ENCODE results near the gene OTOF. TPM values are rescaled to one million over a fixed set of nuclear protein-coding genes. Genes with fewer than 3 reads are reported as not detected.
A peak's percentile ranks its signal among the peaks of the same experiment; 100 is the strongest.

OTOF gene
- total RNA-seq, 1 donor from 2014 or later: not detected

DNA sequence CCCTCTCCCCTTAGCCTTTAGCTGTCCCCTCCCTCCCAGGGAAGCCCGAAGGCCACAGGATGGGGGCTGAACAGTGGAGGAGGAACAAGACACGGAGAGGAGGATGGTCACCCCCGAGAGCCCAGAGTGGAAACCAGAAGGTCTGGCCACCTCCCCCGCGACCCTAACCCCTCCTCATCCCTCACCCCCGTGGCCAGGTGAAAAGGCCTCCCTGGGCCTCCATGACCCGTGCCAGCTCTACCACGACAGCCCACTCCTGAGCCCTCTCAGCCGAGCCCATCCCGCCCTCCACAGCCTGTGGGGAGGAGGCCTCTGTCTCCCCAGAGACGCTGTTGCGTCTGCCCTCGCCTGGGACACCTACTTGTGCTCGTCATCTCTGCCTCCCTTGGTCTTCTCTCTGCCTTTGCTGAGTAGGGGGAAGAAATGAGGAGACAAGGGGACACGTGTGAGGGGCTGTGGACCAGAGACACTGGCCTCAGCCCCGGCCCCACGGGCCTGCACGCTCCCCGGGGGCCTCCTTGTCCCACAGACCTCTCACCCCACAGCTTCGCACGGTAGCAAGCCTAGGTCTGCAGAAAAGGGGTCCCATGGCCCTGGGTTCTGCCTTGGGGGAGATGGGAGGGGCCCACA, 32.5 kb upstream of the OTOF start:
- Histone ChIP-seq H3K36me3 (ENCODE audit: control insufficient read depth, insufficient read depth, low read length) (no peaks in the 10 kb centered on the region), H3K27me3 (ENCODE audit: control insufficient read depth, insufficient read depth, low read length) (peaks cover 13% of the 10 kb centered on the region), H3K4me3 (ENCODE audit: low read depth, low read length) (no peak overlapping the region)

GRCh38 chr2:26509141-26509540, 31.2 kb upstream of the OTOF start:
- TF ChIP-seq, protein P1, sequence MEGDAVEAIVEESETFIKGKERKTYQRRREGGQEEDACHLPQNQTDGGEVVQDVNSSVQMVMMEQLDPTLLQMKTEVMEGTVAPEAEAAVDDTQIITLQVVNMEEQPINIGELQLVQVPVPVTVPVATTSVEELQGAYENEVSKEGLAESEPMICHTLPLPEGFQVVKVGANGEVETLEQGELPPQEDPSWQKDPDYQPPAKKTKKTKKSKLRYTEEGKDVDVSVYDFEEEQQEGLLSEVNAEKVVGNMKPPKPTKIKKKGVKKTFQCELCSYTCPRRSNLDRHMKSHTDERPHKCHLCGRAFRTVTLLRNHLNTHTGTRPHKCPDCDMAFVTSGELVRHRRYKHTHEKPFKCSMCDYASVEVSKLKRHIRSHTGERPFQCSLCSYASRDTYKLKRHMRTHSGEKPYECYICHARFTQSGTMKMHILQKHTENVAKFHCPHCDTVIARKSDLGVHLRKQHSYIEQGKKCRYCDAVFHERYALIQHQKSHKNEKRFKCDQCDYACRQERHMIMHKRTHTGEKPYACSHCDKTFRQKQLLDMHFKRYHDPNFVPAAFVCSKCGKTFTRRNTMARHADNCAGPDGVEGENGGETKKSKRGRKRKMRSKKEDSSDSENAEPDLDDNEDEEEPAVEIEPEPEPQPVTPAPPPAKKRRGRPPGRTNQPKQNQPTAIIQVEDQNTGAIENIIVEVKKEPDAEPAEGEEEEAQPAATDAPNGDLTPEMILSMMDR (IDR thresholded peaks at IDR 0.05; ENCODE audit: insufficient read depth, low read length, poor library complexity, severe bottlenecking): no peak
- H3K27me3 ChIP-seq (ENCODE audit: control insufficient read depth, insufficient read depth, low read length): peaks cover 15% of the 10 kb centered on the region
- no peaks in the 10 kb centered on the region for H3K36me3 ChIP-seq (ENCODE audit: control insufficient read depth, insufficient read depth, low read length)
- H3K4me3 ChIP-seq (ENCODE audit: low read depth, low read length): no peak overlapping the region
- DNase-seq (ENCODE audit: low read depth): no peak

More for the DNA sequence above, 32.5 kb upstream of the OTOF start:
- TF ChIP-seq, protein P1 (IDR thresholded peaks at IDR 0.05; ENCODE audit: insufficient read depth, low read length, poor library complexity, severe bottlenecking): no peak
- no peak for DNase-seq (ENCODE audit: low read depth)

DNA sequence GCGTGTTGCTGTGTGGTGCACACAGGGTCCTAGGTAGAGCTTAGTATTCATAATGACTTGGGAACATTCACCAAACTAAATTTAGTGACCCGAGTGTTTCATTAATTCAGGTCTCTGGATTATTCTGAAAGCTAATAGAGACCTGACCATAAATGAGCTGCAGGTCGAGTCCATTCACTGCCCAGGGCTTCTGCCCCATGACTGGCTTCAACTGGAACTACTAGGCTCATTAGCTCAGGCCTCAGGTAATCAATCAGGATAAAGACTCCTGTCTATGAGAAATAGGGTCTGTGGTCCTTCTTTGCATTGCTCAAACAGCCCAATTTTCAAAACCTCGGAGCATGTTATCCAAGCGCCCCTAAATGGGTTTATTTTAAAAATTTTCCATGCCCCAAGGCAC, 30.0 kb upstream of the OTOF start:
- no peak overlapping the region for H3K4me3 ChIP-seq (ENCODE audit: low read depth, low read length)
- no peaks in the 10 kb centered on the region for H3K36me3 ChIP-seq (ENCODE audit: control insufficient read depth, insufficient read depth, low read length)
- peaks cover 17% of the 10 kb centered on the region for H3K27me3 ChIP-seq (ENCODE audit: control insufficient read depth, insufficient read depth, low read length)
- TF ChIP-seq, protein P1 (IDR thresholded peaks at IDR 0.05; ENCODE audit: insufficient read depth, low read length, poor library complexity, severe bottlenecking): no peak
- DNase-seq (ENCODE audit: low read depth): no peak

GRCh38 chr2:26507088-26507487, 29.2 kb upstream of the OTOF start:
- H3K27me3 ChIP-seq (ENCODE audit: control insufficient read depth, insufficient read depth, low read length): peaks cover 17% of the 10 kb centered on the region
- no peak for DNase-seq (ENCODE audit: low read depth)
- no peaks in the 10 kb centered on the region for H3K36me3 ChIP-seq (ENCODE audit: control insufficient read depth, insufficient read depth, low read length)
- TF ChIP-seq, protein P1 (IDR thresholded peaks at IDR 0.05; ENCODE audit: insufficient read depth, low read length, poor library complexity, severe bottlenecking): no peak
- no peak overlapping the region for H3K4me3 ChIP-seq (ENCODE audit: low read depth, low read length)

- TF ChIP-seq, protein P1 (IDR thresholded peaks at IDR 0.05; ENCODE audit: insufficient read depth, low read length, poor library complexity, severe bottlenecking): no peak
- Histone ChIP-seq H3K36me3 (ENCODE audit: control insufficient read depth, insufficient read depth, low read length) (no peaks in the 10 kb centered on the region), H3K27me3 (ENCODE audit: control insufficient read depth, insufficient read depth, low read length) (peaks cover 17% of the 10 kb centered on the region), H3K4me3 (ENCODE audit: low read depth, low read length) (no peak overlapping the region)
- DNase-seq (ENCODE audit: low read depth): no peak
Measured at GRCh38 chr2:26506279-26506678, 28.4 kb upstream of the OTOF start.

- Histone ChIP-seq H3K27me3 (ENCODE audit: control insufficient read depth, insufficient read depth, low read length) (peaks cover 10% of the 10 kb centered on the region), H3K36me3 (ENCODE audit: control insufficient read depth, insufficient read depth, low read length) (no peaks in the 10 kb centered on the region), H3K4me3 (ENCODE audit: low read depth, low read length) (peak overlapping the region; percentile 39)
- DNase-seq (ENCODE audit: low read depth): no peak
- TF ChIP-seq, protein P1 (IDR thresholded peaks at IDR 0.05; ENCODE audit: insufficient read depth, low read length, poor library complexity, severe bottlenecking): no peak
Measured at GRCh38 chr2:26504002-26504401, 26.1 kb upstream of the OTOF start.

All from kidney epithelial cell (primary cell).